Right lobe of liver (tissue), 6 donors: ENCODE results near the gene B3GNT5. TPM values are rescaled to one million over a fixed set of nuclear protein-coding genes. Genes with fewer than 3 reads are reported as not detected.

Source experiments
- ATAC-seq, 4 donors: fragments of 200-7000 bp; cut with Tn5 transposase; one replicate each; pipeline ENCODE4 v1.9.1; 2020; ENCODE audit warnings: mild to moderate bottlenecking in 4 of 4, moderate library complexity in 4 of 4
- DNase-seq, 3 donors: peaks; one replicate each; pipeline ENCODE4 v3.0.0-alpha.2; 2020
- H3K27ac ChIP-seq, 3 donors: fragments of 200-600 bp; one replicate each; pipeline ENCODE4 v1.8.0; 2022
- H3K27me3 ChIP-seq, 2 donors: fragments of 200-600 bp; one replicate each; pipeline ENCODE4 v1.8.0; 2022
- H3K36me3 ChIP-seq, 4 donors: fragments of 200-600 bp; sonication (generic) in 1 of 4; one replicate each; pipeline versions ENCODE4 v1.5.1 to v1.8.0; 2017 to 2022; ENCODE audit warnings: control low read depth in 1 of 4
- H3K4me1 ChIP-seq, 4 donors: fragments of 200-600 bp; sonication (generic) in 1 of 4; one replicate each; pipeline versions ENCODE4 v1.5.1 to v1.8.0; 2017 to 2022; ENCODE audit warnings: control low read depth in 1 of 4
- H3K4me3 ChIP-seq, 3 donors: fragments of 200-600 bp; one replicate each; pipeline ENCODE4 v1.8.0; 2022
- H3K9me3 ChIP-seq, 4 donors: fragments of 200-600 bp; sonication (generic) in 1 of 4; one replicate each; pipeline versions ENCODE4 v1.5.1 to v1.8.0; 2017 to 2022; ENCODE audit warnings: control low read depth in 1 of 4
- CTCF ChIP-seq, 4 donors: fragments of 200-600 bp in 3 of 4; fragments of 450-650 bp in 1 of 4; IDR thresholded peaks; one replicate each; pipeline versions ENCODE4 v1.5.1 to v1.8.0; 2016 to 2022; ENCODE audit warnings: antibody characterized with exemption in 4 of 4, mild to moderate bottlenecking in 2 of 4
- POLR2A ChIP-seq: fragments of 450-650 bp; IDR thresholded peaks from one replicate; pipeline ENCODE4 v1.6.1; 2017; ENCODE audit warnings: antibody characterized with exemption, mild to moderate bottlenecking
- WGBS: methylation state at CpG from one replicate; pipeline ENCODE4 v1.1.6; 2018; ENCODE audit warnings: low coverage, low lambda C conversion rate; ENCODE audit not compliant: insufficient coverage; ENCODE audit errors: missing lambda C conversion rate; 5-methylcytosine and 5-hydroxymethylcytosine counted together
- intact Hi-C, 2 donors: fragments of 100-400 bp; cut with DNase I; formaldehyde crosslinking; loops; one replicate each; pipeline versions ENCODE4 v1.11.2 to v1.14.1; 2022
- total RNA-seq, 6 experiments: library from RNA; depleted of rRNA in 2 of 6; stranded (reverse); fragments of >200 nt in 2 of 6; fragmentation: NEBNext Ultra II Directional in 3 of 6; extraction: Animal tissue kit (Norgen Biotek cat#: 25700) in 3 of 6; gene quantifications; one replicate each; pipeline versions ENCODE4 v1.1.0 to v1.2.4, GENCODE V29; 2016 to 2023
- donor health status: DM: no; HTN: yes; CAD: no.
- donor health status: DM: no; HTN: no; CAD: no.
- donor health status: DM: no; HTN: no; CAD: no.
- donor health status: DM: no; HTN: yes; CAD: no.
- donor health status: DM: no; HTN: yes; CAD: no.

Gene B3GNT5
- total RNA-seq, 6 experiments from 2014 or later = 0.27 to 12.5 (median 5.5) TPM

GRCh38 chr3:183210341-183210740 lies 42.7 kb upstream of the B3GNT5 start:
- TF ChIP-seq CTCF (IDR thresholded peaks at IDR 0.05) (no peak), POLR2A (no peak)
- Histone ChIP-seq H3K27ac (peak overlapping the region in 1 of 3 donors; percentile 1), H3K36me3 (no peaks in the 10 kb centered on the region), H3K4me3 (no peak overlapping the region), H3K9me3 (no peaks in the 10 kb centered on the region), H3K27me3 (no peaks in the 10 kb centered on the region), H3K4me1 (peaks cover 0 to 4% (median 0%) of the 10 kb centered on the region in 4 donors)
- ATAC-seq (no peak), DNase-seq (no peak)
- 66% methylated on average over 5 of the region's 5 CpGs for WGBS
- intact Hi-C loops = no loop called here

GRCh38 chr3:183210862-183211341 lies 42.2 kb upstream of the B3GNT5 start:
- WGBS = 50% methylated on average over 5 of the region's 9 CpGs
- intact Hi-C loops = no loop called here
- Histone ChIP-seq H3K4me1 (peaks cover 0 to 4% (median 0%) of the 10 kb centered on the region in 4 donors), H3K9me3 (no peaks in the 10 kb centered on the region), H3K27ac (peak overlapping the region in 2 of 3 donors; percentile 1 to 55), H3K36me3 (no peaks in the 10 kb centered on the region), H3K4me3 (no peak overlapping the region), H3K27me3 (no peaks in the 10 kb centered on the region)
- DNase-seq (peak; percentile 35 to 64 (median 45)), ATAC-seq (peak; percentile 20 to 47 (median 33))
- TF ChIP-seq CTCF (IDR thresholded peaks at IDR 0.05) (no peak), POLR2A (no peak)

GRCh38 chr3:183211352-183211751 lies 41.7 kb upstream of the B3GNT5 start:
- no peaks in the 10 kb centered on the region for H3K36me3 ChIP-seq
- 15% methylated on average over 5 of the region's 13 CpGs for WGBS
- no peaks in the 10 kb centered on the region for H3K9me3 ChIP-seq
- ATAC-seq (peak; percentile 97 to 99 (median 98)), DNase-seq (peak; percentile 84 to 89 (median 86))
- intact Hi-C loops = no loop called here
- peaks cover 0 to 4% (median 0%) of the 10 kb centered on the region in 4 donors for H3K4me1 ChIP-seq
- no peak overlapping the region for H3K4me3 ChIP-seq
- TF ChIP-seq POLR2A (peak; percentile 33), CTCF (IDR thresholded peaks at IDR 0.05) (peak in 1 of 4 donors; percentile 18)
- H3K27me3 ChIP-seq = no peaks in the 10 kb centered on the region
- peak overlapping the region in 1 of 3 donors; percentile 55 for H3K27ac ChIP-seq

- Histone ChIP-seq H3K27ac (peak overlapping the region in 1 of 3 donors; percentile 1), H3K36me3 (no peaks in the 10 kb centered on the region)
- 61% methylated on average over 9 of the region's 12 CpGs for WGBS
Measured at GRCh38 chr3:183212096-183212495, 41.0 kb upstream of the B3GNT5 start.

More at GRCh38 chr3:183212096-183212495, 41.0 kb upstream of the B3GNT5 start:
- intact Hi-C loops = no loop called here
- Histone ChIP-seq H3K27me3 (no peaks in the 10 kb centered on the region), H3K9me3 (no peaks in the 10 kb centered on the region), H3K4me3 (no peak overlapping the region), H3K4me1 (peaks cover 0 to 4% (median 0%) of the 10 kb centered on the region in 4 donors)
- ATAC-seq (no peak), DNase-seq (no peak)
- no peak for TF ChIP-seq CTCF (IDR thresholded peaks at IDR 0.05)
